HG02678 (cell line): ENCODE measurements around the gene PLK2.
A peak's percentile ranks its signal among the peaks of the same experiment; 100 is the strongest.

Experiments
- ATAC-seq: cut with Tn5 transposase; IDR thresholded peaks from one replicate; pipeline ENCODE4 v1.9.1; 2021; ENCODE audit warnings: mild to moderate bottlenecking, moderate library complexity; ENCODE audit not compliant: unreplicated experiment

Gene PLK2

DNA sequence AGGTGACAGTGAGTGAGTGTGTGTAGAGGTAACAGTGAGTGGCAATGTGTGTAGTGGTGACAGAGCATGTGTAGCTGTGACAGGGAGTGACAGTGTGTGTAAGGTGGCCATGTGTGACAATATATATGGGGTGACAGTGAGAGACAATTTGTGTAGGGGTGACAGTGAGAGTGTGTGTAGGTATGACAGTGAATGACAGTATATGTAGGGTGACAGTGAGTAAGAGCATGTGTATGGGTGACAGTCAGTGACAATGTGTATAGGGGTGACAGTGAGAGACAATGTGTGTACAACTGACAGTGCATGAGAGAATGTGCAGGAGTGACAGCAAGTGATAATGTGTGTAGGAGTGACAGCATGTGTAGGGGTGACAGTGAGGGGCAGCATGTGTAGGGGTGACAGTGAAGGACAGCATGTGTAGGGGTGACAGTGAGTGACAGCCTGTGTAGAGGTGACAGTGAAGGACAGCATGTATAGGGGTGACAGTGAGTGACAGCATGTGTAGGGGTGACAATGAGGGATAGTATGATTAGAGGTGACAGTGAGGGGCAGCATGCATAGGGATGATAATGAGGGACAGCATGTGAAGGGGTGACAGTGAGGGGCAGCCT, 21.3 kb upstream of the PLK2 start:
- ATAC-seq: no peak

- no peak for ATAC-seq
These were observed 18.0 kb upstream of the PLK2 start for GRCh38 chr5:58477760-58478376.

GRCh38 chr5:58475404-58475803, 15.5 kb upstream of the PLK2 start:
- ATAC-seq: no peak

DNA sequence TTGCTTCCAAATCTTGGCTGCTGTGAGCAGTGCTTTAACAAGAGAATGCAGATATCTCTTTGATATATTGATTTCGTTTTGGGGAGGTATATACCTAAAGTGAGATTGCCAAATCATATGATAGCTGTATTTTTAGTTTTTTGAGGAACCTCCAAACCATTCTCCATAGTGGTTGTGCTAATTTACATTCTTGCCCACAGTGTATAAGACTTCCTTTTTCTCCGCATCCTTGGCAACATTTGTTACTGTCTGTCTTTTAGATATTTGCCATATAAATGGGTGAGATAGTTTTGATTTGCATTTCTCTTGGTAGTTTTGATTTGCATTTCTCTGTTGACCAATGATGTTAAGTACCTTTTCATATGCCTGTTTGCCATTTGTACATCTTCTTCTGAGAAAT, 10.0 kb upstream of the PLK2 start:
- no peak for ATAC-seq

DNA sequence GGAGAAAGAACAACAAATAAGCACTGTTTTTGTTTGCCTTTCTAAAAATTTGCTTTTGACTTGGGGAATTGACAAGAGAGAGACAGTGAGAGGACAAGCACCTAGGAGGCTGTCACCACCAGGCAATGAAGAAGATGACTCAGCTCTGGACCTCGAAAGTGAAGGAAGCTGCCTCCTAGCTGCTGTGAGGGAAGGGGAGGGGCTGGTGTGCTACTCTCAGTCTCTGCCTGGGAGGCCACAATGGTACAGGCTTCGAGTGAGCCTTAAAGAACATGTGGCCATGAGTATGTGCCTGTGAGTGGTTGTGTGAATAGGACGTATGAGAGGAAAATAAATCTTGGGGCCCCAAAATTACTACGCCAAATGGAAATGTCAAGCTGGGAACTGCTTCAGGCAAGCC, 7.1 kb upstream of the PLK2 start:
- peak; percentile 98 for ATAC-seq

DNA sequence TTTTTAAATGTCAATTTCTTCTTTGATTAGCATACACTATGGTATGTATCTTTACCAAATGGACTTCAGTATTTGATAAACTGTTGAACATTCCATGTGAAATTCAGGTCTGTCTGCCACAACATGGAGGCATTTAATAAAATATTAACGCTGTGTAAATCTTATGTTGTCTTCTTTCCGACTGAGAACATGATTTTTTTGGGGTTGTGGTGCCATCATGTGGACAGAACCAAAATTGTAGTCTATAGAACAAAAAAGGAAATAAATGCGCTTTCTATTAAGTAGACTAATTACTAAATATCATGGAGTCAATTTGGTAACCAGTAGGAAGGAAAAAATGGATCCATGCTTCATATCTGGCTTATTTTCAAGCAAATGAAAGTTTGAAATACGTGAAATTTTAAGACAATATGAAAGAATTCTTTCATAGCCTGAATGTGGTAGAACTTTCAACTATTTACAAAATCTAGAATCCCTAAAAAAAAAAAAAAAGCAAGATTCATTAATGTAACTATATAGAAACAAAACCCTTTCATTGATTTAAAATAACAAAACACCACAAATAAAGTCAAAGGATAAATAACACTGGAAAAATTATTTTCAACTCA, 2.8 kb upstream of the PLK2 start:
- ATAC-seq: no peak

- no peak for ATAC-seq
These were observed 2.3 kb upstream of the PLK2 start for GRCh38 chr5:58462154-58462553.

- ATAC-seq: peak; percentile 74
These were observed 923 bp upstream of the PLK2 start for GRCh38 chr5:58460732-58461286.

DNA sequence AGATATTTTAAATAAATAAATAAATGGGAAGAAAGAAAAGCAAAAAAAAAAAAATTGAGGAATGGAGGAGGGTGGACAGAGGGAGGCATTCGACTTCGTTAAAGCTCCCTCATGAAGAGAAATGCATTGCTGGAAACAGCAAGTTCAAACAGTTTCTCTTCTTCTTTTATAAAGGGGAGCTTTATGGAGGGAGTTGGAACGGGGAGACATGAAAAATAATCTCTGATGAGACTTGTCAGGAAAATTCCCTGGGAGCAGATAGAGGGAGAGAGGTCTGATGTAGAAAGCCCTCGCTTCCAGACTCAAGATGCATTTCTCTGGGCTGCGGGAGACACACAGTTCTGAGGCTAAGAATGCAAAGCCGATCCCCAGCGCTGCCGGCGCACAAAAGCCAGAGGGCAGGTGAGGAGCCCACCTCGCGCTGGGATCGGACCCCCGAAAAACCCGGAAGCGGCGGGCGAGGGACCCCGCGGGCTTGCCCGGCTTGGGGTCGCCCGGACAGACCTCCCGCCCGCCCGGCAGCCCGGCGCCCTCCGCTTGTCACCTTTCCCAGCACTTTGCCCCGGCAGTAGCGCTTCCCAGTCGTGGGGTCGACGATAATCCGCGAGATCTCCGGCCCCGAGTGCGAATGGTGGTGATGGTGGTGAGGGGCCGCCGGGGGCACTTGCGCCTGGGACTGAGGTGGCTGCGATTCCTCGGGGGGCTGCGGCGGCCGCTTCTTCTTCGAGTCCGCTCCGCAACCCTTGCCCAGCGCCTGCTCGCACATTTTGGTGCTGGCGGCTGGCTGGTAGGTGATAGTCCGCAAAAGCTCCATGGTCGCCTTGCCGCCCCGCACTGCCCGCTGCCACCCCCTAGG, 512 bp downstream of the PLK2 start:
- peak; percentile 4 for ATAC-seq

DNA sequence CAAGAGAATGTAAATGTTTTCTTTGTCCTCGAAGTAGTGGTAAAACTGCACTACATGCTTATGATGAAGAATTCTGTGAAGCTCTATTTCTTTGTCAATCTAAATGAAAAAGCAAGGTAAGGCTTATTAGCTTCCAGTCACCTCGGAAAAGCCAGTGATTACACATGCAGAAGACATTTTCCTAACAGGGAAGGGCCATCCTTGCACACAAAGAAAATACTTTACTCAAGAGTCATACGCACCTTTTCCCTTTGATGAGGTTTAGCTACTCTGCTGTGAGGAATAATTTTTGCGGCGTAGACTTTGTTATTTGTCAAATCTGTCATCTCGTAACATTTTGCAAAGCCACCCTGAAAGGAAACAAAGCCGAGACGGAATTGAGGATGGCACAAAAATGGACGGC, 1.1 kb downstream of the PLK2 start:
- no peak for ATAC-seq

- ATAC-seq: no peak
These were observed 1.6 kb downstream of the PLK2 start for GRCh38 chr5:58458141-58458742.

DNA sequence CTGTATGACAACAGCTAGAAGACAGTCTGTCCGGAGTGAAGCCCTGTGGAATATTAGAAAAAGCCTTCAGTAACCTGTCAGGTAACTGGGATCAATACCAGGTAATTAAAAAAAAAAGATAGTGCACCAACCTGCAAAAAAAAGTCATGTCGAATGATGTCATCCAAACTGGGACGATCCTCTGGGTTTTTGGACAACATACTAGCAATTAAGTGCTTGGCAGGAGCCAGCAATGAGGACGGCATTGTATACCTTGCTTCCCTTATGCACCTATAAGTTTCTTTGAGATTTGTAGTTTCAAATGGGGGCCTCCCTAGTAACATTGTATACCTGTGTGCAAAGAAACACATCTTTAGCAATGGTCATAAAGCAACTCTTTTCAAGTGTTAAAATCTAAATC, 2.8 kb downstream of the PLK2 start:
- no peak for ATAC-seq

- no peak for ATAC-seq
These were observed 3.4 kb downstream of the PLK2 start for GRCh38 chr5:58456486-58456885.

GRCh38 chr5:58456026-58456425, 3.9 kb downstream of the PLK2 start:
- no peak for ATAC-seq

DNA sequence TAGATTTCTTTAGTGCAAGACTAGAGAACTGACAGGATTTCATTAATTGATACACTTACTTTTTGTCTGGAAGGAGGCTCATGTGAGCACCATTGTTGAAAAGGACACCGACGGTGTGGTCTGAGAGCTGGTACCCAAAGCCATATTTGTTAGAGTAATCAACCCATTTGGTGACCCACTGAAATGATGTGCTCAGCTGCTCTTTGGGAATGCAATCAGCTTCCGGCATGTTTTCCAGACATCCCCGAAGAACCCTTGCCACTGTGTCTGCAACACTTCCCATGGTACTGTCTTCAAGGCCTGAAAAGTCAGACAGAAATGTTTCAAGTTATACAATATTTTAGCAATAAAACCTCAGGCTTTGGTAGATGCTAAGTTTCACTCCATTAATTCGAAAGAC, 4.4 kb downstream of the PLK2 start:
- no peak for ATAC-seq

GRCh38 chr5:58455066-58455465, 4.8 kb downstream of the PLK2 start:
- no peak for ATAC-seq

- ATAC-seq: no peak
These were observed 5.9 kb downstream of the PLK2 start for GRCh38 chr5:58454025-58454424.

DNA sequence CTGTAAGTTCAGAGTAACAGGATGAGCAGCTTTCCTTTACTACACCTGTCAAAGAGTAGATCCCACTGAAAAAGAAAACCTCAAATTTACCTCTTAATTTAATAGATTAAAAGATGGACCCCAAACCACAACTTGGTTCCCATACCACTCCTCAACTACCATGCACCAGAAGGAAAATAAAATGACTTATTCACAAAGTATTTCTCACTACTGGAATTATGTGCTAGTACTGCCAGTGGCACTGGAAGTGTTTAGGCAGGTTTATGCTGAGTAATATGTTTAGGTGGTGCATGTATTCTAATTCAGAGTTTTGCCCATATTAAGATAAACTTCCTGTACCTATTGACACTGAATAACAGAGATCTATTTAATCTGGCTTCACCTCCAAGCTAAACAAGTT, 6.6 kb downstream of the PLK2 start:
- ATAC-seq: no peak

GRCh38 chr5:58452566-58453258, 7.2 kb downstream of the PLK2 start:
- no peak for ATAC-seq
